Neuronal stem cell (in vitro differentiated cells): Measurements from ENCODE around the gene REV1.

Experiments
- DNase-seq: peaks from one replicate; pipeline ENCODE4 v3.0.0-alpha.2; 2013; ENCODE audit warnings: low spot score
- H2AFZ ChIP-seq: one replicate; pipeline ENCODE4 v1.6.1; 2013; ENCODE audit warnings: mild to moderate bottlenecking, low read length, inconsistent platforms
- H2AK5ac ChIP-seq: 2 replicates; pipeline ENCODE4 v1.6.1; 2013; ENCODE audit warnings: low read depth, mild to moderate bottlenecking, inconsistent platforms, low read length, moderate library complexity, mixed read lengths
- H2BK120ac ChIP-seq: 2 replicates; pipeline ENCODE4 v1.6.1; 2013; ENCODE audit warnings: low read depth, mild to moderate bottlenecking, inconsistent platforms, low read length, moderate library complexity, mixed read lengths
- H2BK12ac ChIP-seq: one replicate; pipeline ENCODE4 v1.6.1; 2013; ENCODE audit warnings: low read length, inconsistent platforms
- H2BK15ac ChIP-seq: 2 replicates; pipeline ENCODE4 v1.6.1; 2013; ENCODE audit warnings: mild to moderate bottlenecking, low read length, inconsistent platforms, mixed read lengths
- H2BK5ac ChIP-seq: one replicate; pipeline ENCODE4 v1.6.1; 2013; ENCODE audit warnings: inconsistent platforms, mild to moderate bottlenecking, low read length, moderate library complexity
- H3K14ac ChIP-seq: one replicate; pipeline ENCODE4 v1.6.1; 2013; ENCODE audit warnings: low read length, inconsistent platforms
- H3K18ac ChIP-seq: 2 replicates; pipeline ENCODE4 v1.6.1; 2013; ENCODE audit warnings: low read length, inconsistent platforms
- H3K23ac ChIP-seq: 2 replicates; pipeline ENCODE4 v1.6.1; 2013; ENCODE audit warnings: low read depth, mild to moderate bottlenecking, mixed read lengths, low read length, inconsistent platforms; ENCODE audit not compliant: poor library complexity
- H3K27ac ChIP-seq: replicated peaks from 3 replicates; pipeline ENCODE4 v1.5.1; 2013; ENCODE audit warnings: low read length, inconsistent platforms
- H3K27me3 ChIP-seq, 3 experiments: 2 replicates each; pipeline ENCODE4 v1.6.1; 2013; ENCODE audit warnings: low read length in 3 of 3, mild to moderate bottlenecking in 2 of 3, inconsistent platforms in 1 of 3, low read depth in 1 of 3, mixed read lengths in 1 of 3, moderate library complexity in 1 of 3; ENCODE audit not compliant: control insufficient read depth in 3 of 3, insufficient read depth in 3 of 3
- H3K36me3 ChIP-seq, 2 donors: replicated peaks in 1 of 2; 2 replicates each; pipeline ENCODE4 v1.6.1; 2013; ENCODE audit warnings: low read length in 2 of 2; ENCODE audit not compliant: control insufficient read depth in 2 of 2, insufficient read depth in 2 of 2
- H3K4ac ChIP-seq: 2 replicates; pipeline ENCODE4 v1.6.1; 2013; ENCODE audit warnings: inconsistent platforms, mild to moderate bottlenecking, low read length, moderate library complexity
- H3K4me1 ChIP-seq, 2 donors: 1 replicate in 1 of 2; 2 replicates in 1 of 2; pipeline ENCODE4 v1.6.1; 2013; ENCODE audit warnings: low read length in 2 of 2, low read depth in 1 of 2; ENCODE audit not compliant: control insufficient read depth in 2 of 2, insufficient read depth in 1 of 2
- H3K4me2 ChIP-seq: one replicate; pipeline ENCODE4 v1.6.1; 2013; ENCODE audit warnings: mild to moderate bottlenecking, low read length, inconsistent platforms; ENCODE audit not compliant: insufficient read depth, poor library complexity, severe bottlenecking
- H3K4me3 ChIP-seq, 2 donors: 2 replicates each; pipeline ENCODE4 v1.5.1; 2013; ENCODE audit warnings: low read length in 2 of 2, mild to moderate bottlenecking in 2 of 2, inconsistent platforms in 1 of 2, moderate library complexity in 1 of 2
- H3K79me1 ChIP-seq: one replicate; pipeline ENCODE4 v1.6.1; 2013; ENCODE audit warnings: low read depth, mild to moderate bottlenecking, inconsistent platforms, low read length, moderate library complexity
- H3K9ac ChIP-seq: one replicate; pipeline ENCODE4 v1.6.1; 2013; ENCODE audit warnings: mild to moderate bottlenecking, low read depth, low read length, inconsistent platforms; ENCODE audit not compliant: poor library complexity
- H3K9me3 ChIP-seq, 2 donors: replicated peaks in 1 of 2; 2 replicates each; pipeline versions ENCODE3 to v1.6.1; 2013; ENCODE audit warnings: low read length in 2 of 2, mild to moderate bottlenecking in 2 of 2, inconsistent platforms in 1 of 2, low read depth in 1 of 2, mixed read lengths in 1 of 2, moderate library complexity in 1 of 2; ENCODE audit not compliant: control insufficient read depth in 2 of 2, insufficient read depth in 1 of 2
- H4K8ac ChIP-seq: one replicate; pipeline ENCODE4 v1.6.1; 2013; ENCODE audit warnings: low read depth, mild to moderate bottlenecking, inconsistent platforms, low read length, moderate library complexity
- H4K91ac ChIP-seq: one replicate; pipeline ENCODE4 v1.6.1; 2013; ENCODE audit warnings: low read length, low read depth, mild to moderate bottlenecking, inconsistent platforms; ENCODE audit not compliant: poor library complexity
- WGBS, 2 donors: extraction: QIAGEN DNeasy Blood & Tissue Kit; methylation state at CpG; one replicate each; pipeline ENCODE4 v1.1.7; 2013; ENCODE audit warnings: missing lambda C conversion rate in 2 of 2, mixed read lengths in 1 of 2; ENCODE audit not compliant: insufficient read length in 2 of 2, insufficient replicate concordance in 1 of 2; ENCODE audit errors: extremely low coverage in 2 of 2; 5-methylcytosine and 5-hydroxymethylcytosine counted together

Gene REV1

DNA sequence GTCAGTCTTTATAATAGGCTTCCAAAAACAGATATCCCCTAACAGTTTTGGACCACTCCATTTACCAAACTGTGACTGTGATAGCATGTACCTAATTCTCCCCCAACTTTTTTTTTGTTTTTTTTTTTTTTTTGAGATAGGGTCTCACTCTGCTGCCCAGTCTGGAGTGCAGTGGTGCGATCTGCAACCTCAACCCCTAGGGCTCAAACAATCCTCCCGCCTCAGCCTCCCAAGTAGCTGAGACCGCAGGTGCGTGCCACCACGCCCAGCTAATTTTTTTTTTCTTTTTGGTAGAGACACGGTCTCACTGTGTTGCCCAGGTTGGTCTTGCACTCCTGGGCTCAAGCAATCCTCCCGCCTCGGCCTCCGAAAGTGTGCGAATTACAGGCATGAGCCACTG lies 52.9 kb downstream of the REV1 start:
- H3K79me1 ChIP-seq, result peaks cover 1% of the 10 kb centered on the region
- H3K23ac ChIP-seq, result no peak overlapping the region
- no peaks in the 10 kb centered on the region for H3K4me1 ChIP-seq
- H3K14ac ChIP-seq, result no peak overlapping the region
- no peak overlapping the region for H2BK15ac ChIP-seq
- H2BK120ac ChIP-seq, result no peak overlapping the region
- DNase-seq, result no peak
- no peak overlapping the region for H2BK5ac ChIP-seq
- no peak overlapping the region for H3K27ac ChIP-seq
- H3K27me3 ChIP-seq, result no peaks in the 10 kb centered on the region
- WGBS, 2 donors, result no CpG with 5 or more reads among the region's 10 CpGs
- no peak overlapping the region for H3K18ac ChIP-seq
- no peak overlapping the region for H3K4me3 ChIP-seq
- H3K4ac ChIP-seq, result no peak overlapping the region
- H3K9ac ChIP-seq, result no peak overlapping the region
- H4K8ac ChIP-seq, result no peak overlapping the region
- peaks cover 5 to 100% of the 10 kb centered on the region in 2 donors for H3K36me3 ChIP-seq
- H2AFZ ChIP-seq, result no peak overlapping the region
- H4K91ac ChIP-seq, result no peak overlapping the region
- no peak overlapping the region for H2BK12ac ChIP-seq
- H2AK5ac ChIP-seq, result no peak overlapping the region
- H3K4me2 ChIP-seq, result no peak overlapping the region
- H3K9me3 ChIP-seq, result no peaks in the 10 kb centered on the region

DNA sequence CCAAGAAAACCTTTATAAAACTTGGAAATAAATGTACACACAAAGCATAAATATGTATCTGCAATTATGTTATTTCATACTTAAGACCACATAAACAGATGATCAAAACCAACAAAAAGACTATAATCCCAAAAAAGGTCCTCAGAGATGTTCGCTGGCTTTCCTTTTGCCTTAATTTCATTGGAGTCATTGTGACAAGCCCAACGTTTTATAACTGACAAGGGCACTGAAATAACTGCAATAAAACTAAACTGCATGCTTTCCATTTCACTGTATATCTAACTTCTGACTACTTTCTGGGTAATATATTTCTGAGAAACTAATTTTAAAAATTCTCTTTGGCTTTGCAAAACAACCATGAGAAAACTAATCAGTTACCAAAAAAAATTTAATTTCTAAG lies 56.5 kb downstream of the REV1 start:
- no peak overlapping the region for H3K4me3 ChIP-seq
- H3K27me3 ChIP-seq, result no peaks in the 10 kb centered on the region
- H2AK5ac ChIP-seq, result no peak overlapping the region
- peaks cover 8 to 99% of the 10 kb centered on the region in 2 donors for H3K36me3 ChIP-seq
- no peak overlapping the region for H3K4me2 ChIP-seq
- no peak overlapping the region for H3K18ac ChIP-seq
- no peak overlapping the region for H3K14ac ChIP-seq
- no peaks in the 10 kb centered on the region for H3K9me3 ChIP-seq
- no peak overlapping the region for H2BK12ac ChIP-seq
- no peak overlapping the region for H3K4ac ChIP-seq
- H4K8ac ChIP-seq, result no peak overlapping the region
- no peaks in the 10 kb centered on the region for H3K79me1 ChIP-seq
- H3K9ac ChIP-seq, result no peak overlapping the region
- H2BK15ac ChIP-seq, result no peak overlapping the region
- H2BK5ac ChIP-seq, result no peak overlapping the region
- no peak overlapping the region for H3K23ac ChIP-seq
- DNase-seq, result no peak
- no peak overlapping the region for H4K91ac ChIP-seq
- no CpG with 5 or more reads among the region's 2 CpGs for WGBS, 2 donors
- H2AFZ ChIP-seq, result no peak overlapping the region
- no peak overlapping the region for H3K27ac ChIP-seq
- H2BK120ac ChIP-seq, result no peak overlapping the region
- H3K4me1 ChIP-seq, result no peaks in the 10 kb centered on the region

DNA sequence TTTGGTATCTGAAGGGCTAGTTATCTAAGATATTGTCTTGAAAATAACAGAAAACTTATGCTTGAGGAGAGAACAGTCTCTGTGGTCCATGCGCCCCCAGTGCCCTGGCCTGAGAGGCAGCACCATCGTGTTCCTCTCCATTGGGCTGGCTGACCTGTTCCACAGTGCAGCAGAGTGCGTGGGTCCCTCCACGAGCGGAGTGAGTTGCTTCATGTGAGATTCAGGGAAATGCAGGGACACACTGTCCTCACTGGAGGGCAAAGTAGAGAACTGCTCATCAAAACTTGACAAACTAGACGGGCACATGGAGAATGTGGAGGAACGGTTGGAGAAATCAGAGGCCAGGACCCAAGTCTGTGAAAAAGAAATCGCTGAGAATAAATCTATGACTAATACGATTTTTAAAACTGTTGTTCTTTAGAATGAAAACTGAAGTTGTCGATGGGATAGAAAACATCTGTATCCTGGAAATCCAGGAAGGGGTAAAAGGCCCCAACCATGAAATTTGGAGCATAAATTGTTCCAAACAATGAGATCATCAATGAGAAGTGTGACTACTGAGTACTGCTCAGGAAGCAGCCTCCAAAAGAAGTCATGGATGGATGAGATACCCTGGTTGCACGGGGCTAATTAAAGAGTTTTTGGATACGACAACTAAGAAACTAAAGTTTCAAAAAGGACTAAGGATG lies 58.1 kb downstream of the REV1 start:
- Histone ChIP-seq H3K4me1 (no peaks in the 10 kb centered on the region), H4K91ac (no peak overlapping the region), H2AFZ (no peak overlapping the region), H2AK5ac (no peak overlapping the region), H3K4me3 (no peak overlapping the region), H3K23ac (no peak overlapping the region), H2BK15ac (no peak overlapping the region), H3K9me3 (no peaks in the 10 kb centered on the region), H3K36me3 (peaks cover 12 to 98% of the 10 kb centered on the region in 2 donors), H3K18ac (no peak overlapping the region), H3K79me1 (no peaks in the 10 kb centered on the region), H2BK5ac (no peak overlapping the region), H3K27ac (no peak overlapping the region), H4K8ac (no peak overlapping the region), H3K4ac (no peak overlapping the region), H3K27me3 (no peaks in the 10 kb centered on the region), H3K14ac (no peak overlapping the region), H2BK12ac (no peak overlapping the region), H3K9ac (no peak overlapping the region), H2BK120ac (no peak overlapping the region), H3K4me2 (no peak overlapping the region)
- no CpG with 5 or more reads among the region's 12 CpGs for WGBS, 2 donors
- no peak for DNase-seq

DNA sequence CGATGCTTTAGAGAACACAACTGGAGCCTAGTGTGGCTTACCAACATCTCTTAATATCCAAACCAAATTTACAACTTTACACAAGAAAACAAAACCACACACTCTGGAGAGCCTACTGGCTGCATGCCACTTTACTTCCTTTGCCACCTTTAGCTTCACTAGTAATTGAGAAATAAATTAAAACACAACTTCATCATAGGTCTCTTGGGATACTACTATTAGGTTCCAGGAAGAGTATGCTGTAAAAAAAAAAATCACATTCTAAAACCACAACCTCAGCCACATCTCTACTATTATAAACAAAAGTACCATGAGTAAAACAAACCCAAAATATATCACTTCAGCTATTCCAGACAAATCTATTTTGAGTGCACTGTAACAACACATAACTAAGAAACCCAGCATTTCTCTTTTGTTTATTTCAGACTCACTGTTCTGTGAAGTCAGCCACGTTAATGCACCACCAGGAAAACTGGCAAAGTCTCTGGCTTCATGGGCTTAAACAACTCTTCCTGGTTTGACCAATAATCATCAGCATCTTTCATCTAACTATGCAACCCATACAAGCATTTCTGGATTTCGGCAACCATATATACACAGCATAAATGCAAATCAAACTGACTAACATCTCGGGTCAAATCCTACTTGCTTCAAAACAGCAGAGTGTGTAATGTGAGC lies 59.1 kb downstream of the REV1 start:
- no peak overlapping the region for H2BK120ac ChIP-seq
- H3K36me3 ChIP-seq, result peaks cover 12 to 98% of the 10 kb centered on the region in 2 donors
- no peak overlapping the region for H2BK5ac ChIP-seq
- H3K14ac ChIP-seq, result no peak overlapping the region
- H2AFZ ChIP-seq, result no peak overlapping the region
- H3K9me3 ChIP-seq, result no peaks in the 10 kb centered on the region
- no peak overlapping the region for H3K4ac ChIP-seq
- WGBS, 2 donors, result no CpG with 5 or more reads among the region's 4 CpGs
- H3K4me2 ChIP-seq, result no peak overlapping the region
- H3K4me3 ChIP-seq, result no peak overlapping the region
- H4K91ac ChIP-seq, result no peak overlapping the region
- H2AK5ac ChIP-seq, result no peak overlapping the region
- no peak overlapping the region for H3K27ac ChIP-seq
- no peak overlapping the region for H3K9ac ChIP-seq
- DNase-seq, result no peak
- no peak overlapping the region for H3K18ac ChIP-seq
- H4K8ac ChIP-seq, result no peak overlapping the region
- no peaks in the 10 kb centered on the region for H3K27me3 ChIP-seq
- H3K79me1 ChIP-seq, result no peaks in the 10 kb centered on the region
- H3K23ac ChIP-seq, result no peak overlapping the region
- no peak overlapping the region for H2BK15ac ChIP-seq
- no peak overlapping the region for H2BK12ac ChIP-seq
- no peaks in the 10 kb centered on the region for H3K4me1 ChIP-seq
